ENCODE data around the gene MRPL21.

DNA sequence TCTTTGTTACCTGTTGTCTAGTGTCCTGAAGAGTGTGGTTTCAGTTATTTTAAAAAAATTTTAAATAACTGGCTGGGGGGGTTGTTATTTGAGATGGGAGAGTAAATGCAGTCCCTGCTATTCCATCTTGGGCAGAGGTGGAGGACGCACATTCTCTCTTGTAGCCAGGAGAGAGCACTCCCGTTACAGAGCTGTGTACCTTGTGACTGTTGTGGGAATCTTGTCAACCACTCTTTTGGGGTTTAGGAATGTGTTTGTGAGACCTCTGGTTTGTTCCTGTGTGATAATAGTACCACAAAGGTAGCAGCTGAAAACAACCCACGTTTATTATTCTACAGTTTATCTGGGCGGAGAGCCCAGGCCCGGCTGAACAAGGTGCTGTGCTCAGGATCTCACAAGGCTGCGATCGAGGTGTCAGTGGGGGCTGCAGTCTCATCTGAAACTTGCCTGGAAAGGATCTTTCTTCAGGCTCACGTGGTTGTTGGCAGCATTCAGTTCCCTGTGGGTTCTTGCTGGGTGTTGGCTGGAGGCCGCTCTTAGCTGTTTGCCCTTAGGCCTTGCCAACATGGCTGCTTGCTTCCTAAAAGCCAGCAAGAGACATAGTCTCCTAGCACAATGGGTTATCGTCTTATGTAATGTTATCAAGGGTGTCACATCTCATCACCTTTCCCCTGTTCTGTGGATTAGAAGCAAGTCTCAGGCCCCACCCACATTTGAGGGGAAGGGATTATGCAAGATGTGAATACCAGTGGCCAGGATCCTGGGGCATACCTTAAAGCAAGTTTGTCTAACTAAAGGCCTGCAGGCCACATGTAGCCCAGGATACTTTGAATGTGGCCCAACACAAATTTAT is 20.7 kb upstream of the MRPL21 start:
- no peak for TF ChIP-seq POLR2A (IDR thresholded peaks at IDR 0.05)
- no peak for TF ChIP-seq EP300 (IDR thresholded peaks at IDR 0.05)
- TF ChIP-seq CTCF (IDR thresholded peaks at IDR 0.05), result peak in 2 of 4 experiments; percentile 27 to 49

All from gastroesophageal sphincter (tissue), 3 donors.